Sigmoid colon (tissue), 7 donors: ENCODE results near the gene POMC. TPM values are rescaled to one million over a fixed set of nuclear protein-coding genes. Genes with fewer than 3 reads are reported as not detected.

ENCODE experiments used
- DNase-seq: peaks from one replicate; pipeline ENCODE4 v3.0.0-alpha.2; 2019
- H3K27ac ChIP-seq, 4 donors: fragments of 200-600 bp; sonication (generic); one replicate each; pipeline ENCODE4 v1.5.1; 2016 to 2019; ENCODE audit warnings: mild to moderate bottlenecking in 1 of 4
- H3K27me3 ChIP-seq, 3 donors: fragments of 200-600 bp; sonication (generic); one replicate each; pipeline ENCODE4 v1.5.1; 2019; ENCODE audit warnings: mild to moderate bottlenecking in 1 of 3
- H3K36me3 ChIP-seq, 4 donors: fragments of 200-600 bp; sonication (generic); one replicate each; pipeline ENCODE4 v1.5.1; 2016 to 2019
- H3K4me1 ChIP-seq, 4 donors: fragments of 200-600 bp; sonication (generic); one replicate each; pipeline ENCODE4 v1.5.1; 2017 to 2019
- H3K4me3 ChIP-seq, 4 donors: fragments of 200-600 bp; sonication (generic); one replicate each; pipeline ENCODE4 v1.5.1; 2017 to 2019; ENCODE audit warnings: mild to moderate bottlenecking in 2 of 4, moderate library complexity in 1 of 4
- H3K9me3 ChIP-seq, 4 donors: fragments of 200-600 bp in 3 of 4; sonication (generic) in 3 of 4; one replicate each; pipeline versions ENCODE4 v1.5.1 to v1.6.1; 2013 to 2019
- CTCF ChIP-seq, 4 experiments: fragments of 450-650 bp in 3 of 4; fragments of 200-600 bp in 1 of 4; IDR thresholded peaks; one replicate each; pipeline ENCODE4 v1.5.1; 2016 to 2019; ENCODE audit warnings: antibody characterized with exemption in 4 of 4, mild to moderate bottlenecking in 3 of 4, moderate library complexity in 2 of 4
- EP300 ChIP-seq, 4 donors: sonication (generic); formaldehyde crosslinking; IDR thresholded peaks; one replicate each; pipeline ENCODE4 v1.6.1; 2017; ENCODE audit warnings: antibody characterized with exemption in 4 of 4
- POLR2A ChIP-seq, 2 donors: fragments of 450-650 bp; IDR thresholded peaks; one replicate each; pipeline ENCODE4 v1.6.1; 2016; ENCODE audit warnings: antibody characterized with exemption in 2 of 2, mild to moderate bottlenecking in 2 of 2, moderate library complexity in 2 of 2
- POLR2AphosphoS5 ChIP-seq, 4 donors: sonication (generic); formaldehyde crosslinking; IDR thresholded peaks; one replicate each; pipeline ENCODE4 v1.6.1; 2017; ENCODE audit warnings: antibody characterized with exemption in 4 of 4
- WGBS, 2 donors: extraction: QIAGEN DNeasy Blood & Tissue Kit; methylation state at CpG; one replicate each; pipeline ENCODE4 v1.1.7; 2013; 5-methylcytosine and 5-hydroxymethylcytosine counted together
- intact Hi-C: fragments of 100-400 bp; cut with DNase I; formaldehyde crosslinking; loops from one replicate; pipeline ENCODE4 v1.15.1; 2023
- polyA plus RNA-seq, 3 donors: library from polyadenylated mRNA; stranded (reverse); fragments of 200-250 nt; gene quantifications; one replicate each; pipeline ENCODE4 v1.2.3, GENCODE V29; 2013
- total RNA-seq, 4 donors: library from RNA; depleted of rRNA; stranded (reverse); fragments of >200 nt; gene quantifications; one replicate each; pipeline ENCODE4 v1.1.0, GENCODE V29; 2016
- donor health status: healthy with polysubstance abuse.
- donor health status: Bipolar disorder and iron deficiency.
- donor health status: healthy.

POMC gene
- total and polyA plus RNA-seq, 7 donors: 0.69 to 34.2 (median 18.1) TPM

GRCh38 chr2:25187729-25188350 is 19.5 kb upstream of the POMC start:
- WGBS, 2 donors: 48 to 75% methylated on average over 11 of the region's 11 CpGs
- Histone ChIP-seq H3K27ac (no peak overlapping the region), H3K4me1 (no peaks in the 10 kb centered on the region), H3K27me3 (no peaks in the 10 kb centered on the region), H3K4me3 (no peak overlapping the region), H3K9me3 (no peaks in the 10 kb centered on the region), H3K36me3 (no peaks in the 10 kb centered on the region)
- intact Hi-C loops: no loop called here
- TF ChIP-seq POLR2A (IDR thresholded peaks at IDR 0.05): no peak
- no peak for TF ChIP-seq CTCF (IDR thresholded peaks at IDR 0.05)
- no peak for TF ChIP-seq EP300 (IDR thresholded peaks at IDR 0.05)
- no peak for TF ChIP-seq POLR2AphosphoS5 (IDR thresholded peaks at IDR 0.05)
- no peak for DNase-seq

- Histone ChIP-seq H3K36me3 (no peaks in the 10 kb centered on the region), H3K27ac (no peak overlapping the region), H3K27me3 (no peaks in the 10 kb centered on the region), H3K9me3 (no peaks in the 10 kb centered on the region), H3K4me3 (no peak overlapping the region), H3K4me1 (no peaks in the 10 kb centered on the region)
- TF ChIP-seq POLR2A (IDR thresholded peaks at IDR 0.05) (no peak), CTCF (IDR thresholded peaks at IDR 0.05) (no peak), EP300 (IDR thresholded peaks at IDR 0.05) (no peak), POLR2AphosphoS5 (IDR thresholded peaks at IDR 0.05) (no peak)
- intact Hi-C loops: no loop called here
- no peak for DNase-seq
- 39 to 64% methylated on average over 5 of the region's 5 CpGs for WGBS, 2 donors
Observed at GRCh38 chr2:25184254-25184653, 15.9 kb upstream of the POMC start.

GRCh38 chr2:25178976-25179375 is 10.6 kb upstream of the POMC start:
- Histone ChIP-seq H3K27ac (no peak overlapping the region), H3K4me1 (no peaks in the 10 kb centered on the region), H3K4me3 (no peak overlapping the region), H3K9me3 (no peaks in the 10 kb centered on the region), H3K27me3 (peaks cover 0 to 3% (median 0%) of the 10 kb centered on the region in 3 donors), H3K36me3 (no peaks in the 10 kb centered on the region)
- TF ChIP-seq POLR2AphosphoS5 (IDR thresholded peaks at IDR 0.05) (no peak), CTCF (IDR thresholded peaks at IDR 0.05) (no peak), EP300 (IDR thresholded peaks at IDR 0.05) (no peak), POLR2A (IDR thresholded peaks at IDR 0.05) (no peak)
- DNase-seq: peak; percentile 30
- intact Hi-C loops: no loop called here
- WGBS, 2 donors: 85 to 86% methylated on average over 10 of the region's 10 CpGs

DNA sequence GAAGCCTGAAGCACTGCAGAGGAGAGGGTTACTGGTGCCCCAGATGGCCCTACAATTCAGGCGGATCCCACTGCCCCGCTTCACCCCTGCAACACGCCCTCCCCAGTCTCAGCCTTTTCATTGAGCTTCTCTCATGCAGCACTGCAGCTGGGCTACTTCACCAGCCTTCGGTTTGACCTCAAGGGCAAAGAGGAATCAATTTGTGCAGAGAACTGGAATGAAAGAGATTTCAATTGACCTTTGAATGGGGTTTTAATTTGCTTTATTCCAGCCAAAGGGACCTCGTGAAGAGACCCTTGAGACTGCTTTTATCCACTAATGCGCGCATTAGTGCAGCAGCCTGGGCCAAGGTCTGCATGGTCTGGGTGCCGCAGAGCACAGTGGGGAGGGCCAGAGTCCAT is 8.8 kb upstream of the POMC start:
- peaks cover 0 to 3% (median 0%) of the 10 kb centered on the region in 3 donors for H3K27me3 ChIP-seq
- no peaks in the 10 kb centered on the region for H3K4me1 ChIP-seq
- H3K9me3 ChIP-seq: no peaks in the 10 kb centered on the region
- no peaks in the 10 kb centered on the region for H3K36me3 ChIP-seq
- TF ChIP-seq POLR2A (IDR thresholded peaks at IDR 0.05) (no peak), EP300 (IDR thresholded peaks at IDR 0.05) (no peak), POLR2AphosphoS5 (IDR thresholded peaks at IDR 0.05) (no peak)
- intact Hi-C loops: no loop called here
- no peak overlapping the region for H3K27ac ChIP-seq
- DNase-seq: peak; percentile 13
- 79 to 87% methylated on average over 8 of the region's 8 CpGs for WGBS, 2 donors
- no peak overlapping the region for H3K4me3 ChIP-seq

- Histone ChIP-seq H3K36me3 (no peaks in the 10 kb centered on the region), H3K27me3 (peaks cover 0 to 3% (median 0%) of the 10 kb centered on the region in 3 donors), H3K9me3 (no peaks in the 10 kb centered on the region), H3K27ac (no peak overlapping the region), H3K4me1 (no peaks in the 10 kb centered on the region), H3K4me3 (no peak overlapping the region)
- DNase-seq: peak; percentile 12
- intact Hi-C loops: no loop called here
- 83 to 90% methylated on average over 5 of the region's 5 CpGs for WGBS, 2 donors
- TF ChIP-seq CTCF (IDR thresholded peaks at IDR 0.05): no peak
Observed at GRCh38 chr2:25176541-25177181, 8.3 kb upstream of the POMC start.
